ENCODE data around the gene C4orf36.

C4orf36 gene

GRCh38 chr4:86831262-86832130 is 60.7 kb downstream of the C4orf36 start:
- FAIRE-seq = no peak
- TF ChIP-seq TAF1 (IDR thresholded peaks at IDR 0.05; ENCODE audit: borderline replicate concordance, low read depth, low read length) (no peak), POLR2AphosphoS5 (IDR thresholded peaks at IDR 0.05; ENCODE audit: low read depth, low read length) (no peak), POLR2A (IDR thresholded peaks at IDR 0.05; ENCODE audit: low read depth, low read length) (no peak)
- DNase-seq (ENCODE audit: insufficient read length) = no peak

All from GM12892 (cell line).